GM12878 (cell line): ENCODE measurements around the gene TM7SF3. TPM values are rescaled to one million over a fixed set of nuclear protein-coding genes. Genes with fewer than 3 reads are reported as not detected.
A peak's percentile ranks its signal among the peaks of the same experiment; 100 is the strongest.

Experiments used
- BHLHE40 ChIP-seq, 2 experiments: fragments of 450-650 bp in 1 of 2; IDR thresholded peaks; 2 replicates each; pipeline ENCODE4 v1.6.1; 2011 to 2017; ENCODE audit warnings: low read depth in 2 of 2, borderline replicate concordance in 1 of 2, improper control_type of control experiment in 1 of 2, low read length in 1 of 2, mild to moderate bottlenecking in 1 of 2
- CREB1 ChIP-seq: IDR thresholded peaks from 2 replicates; pipeline ENCODE4 v1.6.1; 2012; ENCODE audit warnings: low read depth, mild to moderate bottlenecking, inconsistent platforms
- EED ChIP-seq: sonication (generic); IDR thresholded peaks from 2 replicates; pipeline ENCODE4 v1.6.1; 2016; ENCODE audit warnings: antibody characterized with exemption, low read depth
- EP300 ChIP-seq, 2 experiments: fragments of 150-350 bp in 1 of 2; IDR thresholded peaks; 2 replicates each; pipeline ENCODE4 v1.6.1; 2011 to 2012; ENCODE audit warnings: low read depth in 2 of 2, low read length in 2 of 2, borderline replicate concordance in 1 of 2, improper control_type of control experiment in 1 of 2, inconsistent platforms in 1 of 2; ENCODE audit not compliant: control insufficient read depth in 1 of 2
- FOXM1 ChIP-seq: IDR thresholded peaks from 2 replicates; pipeline ENCODE4 v1.6.1; 2012; ENCODE audit warnings: low read depth, mild to moderate bottlenecking, inconsistent platforms, low read length, moderate library complexity
- MYB ChIP-seq: fragments of 150-350 bp; IDR thresholded peaks from 2 replicates; pipeline ENCODE4 v1.6.1; 2014; ENCODE audit warnings: mild to moderate bottlenecking, low read depth, low read length, borderline replicate concordance
- NFXL1 ChIP-seq: fragments of 450-650 bp; IDR thresholded peaks from 2 replicates; pipeline ENCODE4 v1.6.1; 2017; ENCODE audit warnings: antibody characterized with exemption, mild to moderate bottlenecking, borderline replicate concordance
- NR2F1 ChIP-seq: fragments of 450-650 bp; conservative IDR thresholded peaks from 2 replicates; pipeline ENCODE4 v1.6.1; 2017; ENCODE audit warnings: mild to moderate bottlenecking
- PAX8 ChIP-seq: fragments of 450-650 bp; IDR thresholded peaks from 2 replicates; pipeline ENCODE4 v1.6.1; 2017; ENCODE audit warnings: mild to moderate bottlenecking, moderate library complexity
- POLR2AphosphoS5 ChIP-seq: IDR thresholded peaks from 2 replicates; pipeline ENCODE4 v1.6.1; 2011; ENCODE audit warnings: mild to moderate bottlenecking, low read length, inconsistent platforms
- RBBP5 ChIP-seq: fragments of 200-600 bp; sonication (generic); conservative IDR thresholded peaks from 2 replicates; pipeline ENCODE4 v1.6.1; 2016
- SMAD5 ChIP-seq: IDR thresholded peaks from 2 replicates; pipeline ENCODE4 v1.6.1; 2016; ENCODE audit warnings: antibody characterized with exemption, low read depth
- SREBF2 ChIP-seq: IDR thresholded peaks from 2 replicates; pipeline ENCODE4 v1.6.1; 2012; ENCODE audit warnings: mild to moderate bottlenecking, low read length
- STAT1 ChIP-seq: fragments of 450-650 bp; conservative IDR thresholded peaks from 2 replicates; pipeline ENCODE4 v1.6.1; 2014; ENCODE audit warnings: antibody characterized with exemption, mild to moderate bottlenecking
- WRNIP1 ChIP-seq: IDR thresholded peaks from 2 replicates; pipeline ENCODE4 v1.6.1; 2011; ENCODE audit warnings: low read depth, low read length, improper control_type of control experiment, borderline replicate concordance
- ZSCAN29 ChIP-seq: fragments of 450-650 bp; IDR thresholded peaks from 2 replicates; pipeline ENCODE4 v1.6.1; 2017; ENCODE audit warnings: mild to moderate bottlenecking, moderate library complexity
- polyA plus RNA-seq, 11 experiments: library from polyadenylated mRNA; depleted of rRNA in 4 of 11; unstranded in 6 of 11; stranded (reverse) in 5 of 11; fragments of >200 nt; fragmentation: Nextera tagmentation in 4 of 11; fragmentation: Illumina TruSeq in 1 of 11; extraction: Ambion mirVana in 4 of 11; extraction: Trizol in 1 of 11; gene quantifications; 1 replicate in 1 of 11; 2 replicates in 10 of 11; pipeline versions ENCODE4 v1.2.1 to v1.2.3, GENCODE V29; 2011 to 2016; ENCODE audit warnings: inconsistent platforms in 2 of 11, missing spikeins in 2 of 11, low read depth in 1 of 11
- total RNA-seq, 4 experiments: library from RNA; depleted of rRNA in 3 of 4; stranded (reverse); fragments of >200 nt in 3 of 4; fragmentation: Illumina TruSeq in 1 of 4; extraction: Trizol in 1 of 4; gene quantifications; 2 replicates each; pipeline versions ENCODE4 v1.2.1 to v1.2.3, GENCODE V29; 2013 to 2021
- TF ChIP-seq, protein P1 (sequence below): IDR thresholded peaks from 2 replicates; pipeline ENCODE4 v1.6.1; 2011; ENCODE audit warnings: borderline replicate concordance, low read depth, mild to moderate bottlenecking, moderate library complexity, mixed read lengths, low read length; ENCODE audit not compliant: insufficient read depth; ENCODE audit errors: extremely low read length
- TF ChIP-seq, protein P2 (sequence below): IDR thresholded peaks from 2 replicates; pipeline ENCODE4 v1.6.1; 2011; ENCODE audit warnings: low read depth, low read length, improper control_type of control experiment, borderline replicate concordance
- TF ChIP-seq, protein P3 (sequence below): fragments of 450-650 bp; IDR thresholded peaks from 2 replicates; pipeline ENCODE4 v1.6.1; 2017; ENCODE audit warnings: low read depth, mild to moderate bottlenecking, moderate library complexity
- TF ChIP-seq, protein P4 (sequence below): IDR thresholded peaks from 2 replicates; pipeline ENCODE4 v1.6.1; 2012; ENCODE audit warnings: low read length, inconsistent platforms
- TF ChIP-seq, protein P5 (sequence below): fragments of 450-650 bp; conservative IDR thresholded peaks from 2 replicates; pipeline ENCODE4 v1.6.1; 2017; ENCODE audit warnings: mild to moderate bottlenecking, moderate library complexity
- TF ChIP-seq, protein P6 (sequence below): IDR thresholded peaks from 2 replicates; pipeline ENCODE4 v1.6.1; 2012; ENCODE audit warnings: low read depth, low read length, improper control_type of control experiment

TM7SF3 gene
- total and polyA plus RNA-seq, 10 of the 15 experiments (the other 5 are each of a cell fraction or from before 2014, with no cell fraction given) = 31.4 to 341 (median 74.8) TPM

DNA sequence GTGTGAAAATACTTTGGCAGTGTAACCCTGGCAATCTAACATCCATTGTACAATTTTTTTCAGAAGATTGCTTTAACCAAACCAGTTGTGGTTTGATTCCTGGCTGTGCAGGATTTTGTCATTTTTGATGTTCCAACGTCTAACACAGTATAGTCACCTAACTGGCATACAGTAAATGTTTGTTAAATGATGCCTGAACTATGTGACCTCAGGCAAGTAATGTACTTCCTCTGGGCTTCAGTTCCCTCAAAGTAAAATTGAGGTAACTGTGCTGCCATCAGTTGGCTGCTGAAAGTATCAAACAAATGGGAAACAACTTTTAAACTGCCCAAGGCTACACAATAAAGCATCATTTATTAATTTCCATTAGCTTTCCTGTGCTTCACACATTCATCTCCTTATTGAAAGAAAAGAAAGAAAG lies 4.3 kb downstream of the TM7SF3 start (continued):
- TF ChIP-seq PAX8 = no peak
- TF ChIP-seq, protein P1, sequence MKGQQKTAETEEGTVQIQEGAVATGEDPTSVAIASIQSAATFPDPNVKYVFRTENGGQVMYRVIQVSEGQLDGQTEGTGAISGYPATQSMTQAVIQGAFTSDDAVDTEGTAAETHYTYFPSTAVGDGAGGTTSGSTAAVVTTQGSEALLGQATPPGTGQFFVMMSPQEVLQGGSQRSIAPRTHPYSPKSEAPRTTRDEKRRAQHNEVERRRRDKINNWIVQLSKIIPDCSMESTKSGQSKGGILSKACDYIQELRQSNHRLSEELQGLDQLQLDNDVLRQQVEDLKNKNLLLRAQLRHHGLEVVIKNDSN = no peak
- TF ChIP-seq, protein P2, sequence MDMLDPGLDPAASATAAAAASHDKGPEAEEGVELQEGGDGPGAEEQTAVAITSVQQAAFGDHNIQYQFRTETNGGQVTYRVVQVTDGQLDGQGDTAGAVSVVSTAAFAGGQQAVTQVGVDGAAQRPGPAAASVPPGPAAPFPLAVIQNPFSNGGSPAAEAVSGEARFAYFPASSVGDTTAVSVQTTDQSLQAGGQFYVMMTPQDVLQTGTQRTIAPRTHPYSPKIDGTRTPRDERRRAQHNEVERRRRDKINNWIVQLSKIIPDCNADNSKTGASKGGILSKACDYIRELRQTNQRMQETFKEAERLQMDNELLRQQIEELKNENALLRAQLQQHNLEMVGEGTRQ = no peak
- TF ChIP-seq, protein P3, sequence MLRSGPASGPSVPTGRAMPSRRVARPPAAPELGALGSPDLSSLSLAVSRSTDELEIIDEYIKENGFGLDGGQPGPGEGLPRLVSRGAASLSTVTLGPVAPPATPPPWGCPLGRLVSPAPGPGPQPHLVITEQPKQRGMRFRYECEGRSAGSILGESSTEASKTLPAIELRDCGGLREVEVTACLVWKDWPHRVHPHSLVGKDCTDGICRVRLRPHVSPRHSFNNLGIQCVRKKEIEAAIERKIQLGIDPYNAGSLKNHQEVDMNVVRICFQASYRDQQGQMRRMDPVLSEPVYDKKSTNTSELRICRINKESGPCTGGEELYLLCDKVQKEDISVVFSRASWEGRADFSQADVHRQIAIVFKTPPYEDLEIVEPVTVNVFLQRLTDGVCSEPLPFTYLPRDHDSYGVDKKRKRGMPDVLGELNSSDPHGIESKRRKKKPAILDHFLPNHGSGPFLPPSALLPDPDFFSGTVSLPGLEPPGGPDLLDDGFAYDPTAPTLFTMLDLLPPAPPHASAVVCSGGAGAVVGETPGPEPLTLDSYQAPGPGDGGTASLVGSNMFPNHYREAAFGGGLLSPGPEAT = no peak
- no peak for TF ChIP-seq STAT1
- TF ChIP-seq FOXM1 = no peak
- no peak for TF ChIP-seq EED
- no peak for TF ChIP-seq EP300 (IDR thresholded peaks at IDR 0.05; ENCODE audit: borderline replicate concordance in 1 of 2, control insufficient read depth in 1 of 2, low read depth in 2 of 2, low read length in 2 of 2)
- TF ChIP-seq RBBP5 = no peak
- TF ChIP-seq SREBF2 = no peak
- TF ChIP-seq ZSCAN29 = no peak
- TF ChIP-seq, protein P4, sequence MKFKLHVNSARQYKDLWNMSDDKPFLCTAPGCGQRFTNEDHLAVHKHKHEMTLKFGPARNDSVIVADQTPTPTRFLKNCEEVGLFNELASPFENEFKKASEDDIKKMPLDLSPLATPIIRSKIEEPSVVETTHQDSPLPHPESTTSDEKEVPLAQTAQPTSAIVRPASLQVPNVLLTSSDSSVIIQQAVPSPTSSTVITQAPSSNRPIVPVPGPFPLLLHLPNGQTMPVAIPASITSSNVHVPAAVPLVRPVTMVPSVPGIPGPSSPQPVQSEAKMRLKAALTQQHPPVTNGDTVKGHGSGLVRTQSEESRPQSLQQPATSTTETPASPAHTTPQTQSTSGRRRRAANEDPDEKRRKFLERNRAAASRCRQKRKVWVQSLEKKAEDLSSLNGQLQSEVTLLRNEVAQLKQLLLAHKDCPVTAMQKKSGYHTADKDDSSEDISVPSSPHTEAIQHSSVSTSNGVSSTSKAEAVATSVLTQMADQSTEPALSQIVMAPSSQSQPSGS = no peak
- no peak for TF ChIP-seq WRNIP1
- TF ChIP-seq, protein P5, sequence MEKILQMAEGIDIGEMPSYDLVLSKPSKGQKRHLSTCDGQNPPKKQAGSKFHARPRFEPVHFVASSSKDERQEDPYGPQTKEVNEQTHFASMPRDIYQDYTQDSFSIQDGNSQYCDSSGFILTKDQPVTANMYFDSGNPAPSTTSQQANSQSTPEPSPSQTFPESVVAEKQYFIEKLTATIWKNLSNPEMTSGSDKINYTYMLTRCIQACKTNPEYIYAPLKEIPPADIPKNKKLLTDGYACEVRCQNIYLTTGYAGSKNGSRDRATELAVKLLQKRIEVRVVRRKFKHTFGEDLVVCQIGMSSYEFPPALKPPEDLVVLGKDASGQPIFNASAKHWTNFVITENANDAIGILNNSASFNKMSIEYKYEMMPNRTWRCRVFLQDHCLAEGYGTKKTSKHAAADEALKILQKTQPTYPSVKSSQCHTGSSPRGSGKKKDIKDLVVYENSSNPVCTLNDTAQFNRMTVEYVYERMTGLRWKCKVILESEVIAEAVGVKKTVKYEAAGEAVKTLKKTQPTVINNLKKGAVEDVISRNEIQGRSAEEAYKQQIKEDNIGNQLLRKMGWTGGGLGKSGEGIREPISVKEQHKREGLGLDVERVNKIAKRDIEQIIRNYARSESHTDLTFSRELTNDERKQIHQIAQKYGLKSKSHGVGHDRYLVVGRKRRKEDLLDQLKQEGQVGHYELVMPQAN = no peak
- TF ChIP-seq SMAD5 = no peak
- no peak for TF ChIP-seq NFXL1
- no peak for TF ChIP-seq CREB1
- peak; percentile 73 for TF ChIP-seq NR2F1
- no peak for TF ChIP-seq MYB
- TF ChIP-seq, protein P6, sequence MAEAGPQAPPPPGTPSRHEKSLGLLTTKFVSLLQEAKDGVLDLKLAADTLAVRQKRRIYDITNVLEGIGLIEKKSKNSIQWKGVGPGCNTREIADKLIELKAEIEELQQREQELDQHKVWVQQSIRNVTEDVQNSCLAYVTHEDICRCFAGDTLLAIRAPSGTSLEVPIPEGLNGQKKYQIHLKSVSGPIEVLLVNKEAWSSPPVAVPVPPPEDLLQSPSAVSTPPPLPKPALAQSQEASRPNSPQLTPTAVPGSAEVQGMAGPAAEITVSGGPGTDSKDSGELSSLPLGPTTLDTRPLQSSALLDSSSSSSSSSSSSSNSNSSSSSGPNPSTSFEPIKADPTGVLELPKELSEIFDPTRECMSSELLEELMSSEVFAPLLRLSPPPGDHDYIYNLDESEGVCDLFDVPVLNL = no peak
- no peak for TF ChIP-seq BHLHE40 (IDR thresholded peaks at IDR 0.05; ENCODE audit: borderline replicate concordance in 1 of 2, low read depth in 2 of 2, low read length in 1 of 2)
- no peak for TF ChIP-seq POLR2AphosphoS5
